ENCODE data around the gene SCRN2.

The SCRN2 gene

DNA sequence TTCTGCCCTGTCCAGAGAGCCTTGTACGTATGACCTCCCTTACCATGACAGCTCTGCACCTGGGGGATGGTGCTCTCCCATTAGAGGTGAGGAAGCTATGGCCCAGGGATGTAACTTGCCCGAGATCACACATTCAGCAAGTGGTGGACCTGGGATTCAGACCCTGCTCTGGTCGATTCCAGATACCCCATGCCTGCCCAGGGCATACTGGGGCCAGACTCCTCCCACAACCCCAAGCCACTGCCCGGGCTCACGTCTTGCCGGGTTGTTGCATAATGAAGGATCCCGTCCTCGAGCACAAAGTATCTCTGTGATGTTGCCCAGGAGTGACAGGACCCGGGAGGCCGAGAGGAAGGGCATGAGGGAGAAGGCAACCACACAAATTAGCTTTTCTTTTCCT lies 21.6 kb downstream of the SCRN2 start:
- no peak for DNase-seq

- no peak for DNase-seq
Measured at GRCh38 chr17:47818002-47818695, 22.9 kb downstream of the SCRN2 start.

DNA sequence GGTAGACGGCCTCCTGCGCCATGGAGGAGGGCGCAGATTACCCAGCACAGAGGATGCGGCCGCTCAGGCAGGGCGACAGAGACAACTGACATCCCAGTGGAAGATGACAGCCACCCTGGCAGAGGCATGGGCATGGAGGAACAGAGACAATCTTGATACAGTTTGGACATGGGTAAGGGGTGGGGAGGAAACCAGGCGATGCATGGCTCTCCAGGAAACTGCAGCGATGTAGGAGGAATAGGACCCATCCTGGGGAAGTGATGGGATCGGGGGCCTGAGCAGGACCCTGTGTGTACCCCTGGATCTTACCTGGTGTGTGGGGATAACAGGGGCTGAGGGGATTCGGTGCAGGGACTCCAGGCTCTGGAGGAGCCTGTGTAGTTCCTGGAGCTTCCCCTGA lies 24.1 kb downstream of the SCRN2 start:
- DNase-seq, result no peak

DNA sequence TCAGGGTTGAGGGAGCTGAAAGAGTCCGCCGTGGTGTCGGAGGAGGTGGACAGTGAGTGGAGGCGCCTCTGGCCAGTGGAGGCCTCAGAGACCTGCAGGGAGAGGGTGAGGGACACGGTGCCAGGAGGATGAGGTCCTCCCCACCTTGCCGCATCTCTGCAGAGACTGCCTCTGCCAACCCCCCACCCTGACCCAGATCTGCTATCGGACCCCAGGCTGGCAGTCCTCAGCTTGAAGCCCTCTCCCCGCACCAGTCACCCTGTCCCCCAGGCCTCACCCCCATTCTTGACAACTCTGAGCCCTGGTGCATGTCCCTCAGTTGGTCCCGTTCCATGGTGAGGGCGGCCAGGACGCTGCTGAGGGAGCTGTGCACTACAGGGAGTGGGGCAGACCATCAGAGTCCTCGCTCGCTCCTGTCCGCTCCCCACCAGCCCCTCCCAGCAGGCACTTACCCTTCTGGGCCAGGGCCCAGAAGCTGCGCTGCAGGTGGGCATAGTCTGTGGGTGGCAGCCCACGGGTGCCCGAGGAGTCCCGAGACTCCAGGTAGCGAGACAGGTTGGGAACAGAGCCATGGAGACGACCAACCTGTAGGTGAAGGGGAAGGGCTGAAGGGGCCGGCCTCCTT lies 24.9 kb downstream of the SCRN2 start:
- no peak for DNase-seq

DNA sequence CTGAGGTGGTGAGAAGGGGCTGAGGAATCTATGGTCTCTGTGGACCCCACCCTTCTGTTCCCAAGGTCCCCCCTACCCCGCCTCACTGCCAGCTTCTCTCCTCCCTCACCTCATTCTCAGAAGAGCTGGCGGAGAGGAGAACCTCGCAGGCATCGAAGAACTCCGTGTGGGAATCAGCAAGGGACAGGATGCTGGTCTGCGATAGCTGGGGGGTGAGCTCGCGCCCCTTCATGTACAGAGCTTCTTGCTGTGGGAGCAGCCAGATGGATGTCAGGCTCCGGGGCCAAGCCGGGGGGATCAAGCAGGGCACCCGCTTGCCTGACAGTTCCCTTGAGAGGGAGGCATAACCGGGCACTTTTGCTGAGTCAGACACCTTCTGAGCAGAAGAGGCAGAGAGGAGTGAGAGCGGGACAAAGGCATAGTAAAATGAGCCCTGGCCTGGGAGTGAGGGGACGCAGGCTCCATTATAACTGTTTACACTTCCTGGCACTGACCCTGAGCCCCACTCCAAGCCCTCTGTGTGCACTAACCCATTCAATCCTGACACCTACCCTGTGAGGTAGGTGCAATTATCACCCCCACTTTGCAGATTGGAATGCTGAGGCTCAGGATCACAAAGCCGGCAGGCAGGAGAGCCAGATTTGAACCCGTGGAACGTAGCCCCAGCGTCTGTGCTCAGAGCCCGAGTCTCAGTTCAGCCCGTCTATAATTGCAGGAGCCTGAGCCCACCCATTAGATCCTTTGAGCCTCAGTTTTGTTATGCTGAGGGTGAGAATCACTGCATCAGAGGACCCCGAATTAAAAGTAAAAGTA lies 25.8 kb downstream of the SCRN2 start:
- DNase-seq, result no peak

- no peak for DNase-seq
Measured at GRCh38 chr17:47813512-47814031, 27.5 kb downstream of the SCRN2 start.

DNA sequence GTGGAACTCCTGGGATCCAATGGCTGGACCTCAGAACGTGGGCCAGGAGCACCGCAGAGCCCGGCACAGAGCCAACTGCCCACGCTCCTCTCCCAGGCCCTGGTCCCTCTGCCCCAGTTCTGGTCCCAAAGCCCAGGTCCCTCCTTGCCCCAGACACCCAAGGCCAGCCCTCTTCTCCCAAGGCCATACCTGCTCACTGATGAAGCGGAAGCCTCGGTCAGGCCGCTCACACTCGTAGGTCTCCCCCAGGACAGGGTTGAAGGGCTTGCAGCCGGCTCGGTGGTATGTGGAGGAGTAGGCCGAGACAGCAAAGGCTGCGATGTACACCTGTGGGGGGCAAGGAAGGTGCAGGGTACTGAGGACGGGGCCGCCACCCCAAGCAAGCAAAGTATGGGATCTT lies 28.0 kb downstream of the SCRN2 start:
- no peak for DNase-seq

- DNase-seq, result no peak
Measured at GRCh38 chr17:47812146-47812920, 28.7 kb downstream of the SCRN2 start.

DNA sequence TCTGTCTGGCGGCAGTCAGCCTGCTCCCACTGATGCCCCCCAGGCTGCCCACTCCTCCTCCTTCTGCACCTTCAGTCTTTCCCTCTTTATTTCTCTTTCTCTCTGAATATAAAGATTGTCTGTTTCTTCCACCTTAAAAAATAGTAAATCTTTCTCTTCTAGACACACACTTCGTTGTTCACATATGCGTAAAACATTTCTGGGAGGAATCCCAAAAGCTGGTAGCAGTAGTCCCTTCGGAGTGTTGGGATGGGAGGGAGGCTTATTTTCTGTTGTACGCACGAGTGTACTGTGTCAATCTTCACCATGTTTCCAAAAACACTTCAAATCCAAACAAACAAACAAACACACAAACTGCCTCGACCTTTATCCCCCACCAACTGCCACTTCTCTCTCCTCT lies 29.4 kb downstream of the SCRN2 start:
- no peak for DNase-seq

DNA sequence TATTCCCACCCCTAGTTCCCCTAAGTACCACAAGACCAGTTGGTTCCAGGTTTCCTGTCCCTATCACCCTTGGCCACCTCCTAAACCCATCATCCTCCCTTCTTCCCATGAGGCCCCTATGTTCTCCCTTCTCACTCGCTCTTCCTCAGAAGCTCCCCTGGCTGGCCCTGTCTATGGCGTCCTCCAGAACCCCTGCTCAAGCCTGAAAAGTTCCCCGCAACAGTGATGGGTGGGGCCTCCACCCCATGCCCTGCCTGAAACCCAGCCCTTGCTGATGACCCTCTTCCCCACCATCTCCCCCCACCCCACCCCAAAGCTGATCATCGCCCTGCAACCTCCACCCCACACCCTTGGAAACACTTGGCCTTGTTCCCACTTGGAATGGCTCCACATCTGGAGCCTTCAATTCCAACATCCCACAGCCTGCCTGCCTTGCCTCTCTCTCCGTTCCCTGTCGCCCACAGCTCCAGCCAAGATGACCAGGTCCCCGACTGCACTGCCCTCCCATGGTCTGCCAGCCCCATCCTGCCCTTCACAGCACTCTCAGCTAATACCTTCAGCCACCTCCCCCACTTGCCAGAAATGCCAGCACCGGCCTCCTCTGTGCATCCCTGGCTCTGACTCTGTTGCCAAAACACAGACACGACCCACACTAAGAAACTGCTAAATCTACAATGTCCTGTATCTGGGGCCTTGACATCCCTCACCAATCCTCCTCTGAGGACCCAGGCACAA lies 30.0 kb downstream of the SCRN2 start:
- no peak for DNase-seq

- no peak for DNase-seq
Measured at GRCh38 chr17:47810200-47810821, 30.8 kb downstream of the SCRN2 start.

- no peak for DNase-seq
Measured at GRCh38 chr17:47808830-47809480, 32.1 kb downstream of the SCRN2 start.

DNA sequence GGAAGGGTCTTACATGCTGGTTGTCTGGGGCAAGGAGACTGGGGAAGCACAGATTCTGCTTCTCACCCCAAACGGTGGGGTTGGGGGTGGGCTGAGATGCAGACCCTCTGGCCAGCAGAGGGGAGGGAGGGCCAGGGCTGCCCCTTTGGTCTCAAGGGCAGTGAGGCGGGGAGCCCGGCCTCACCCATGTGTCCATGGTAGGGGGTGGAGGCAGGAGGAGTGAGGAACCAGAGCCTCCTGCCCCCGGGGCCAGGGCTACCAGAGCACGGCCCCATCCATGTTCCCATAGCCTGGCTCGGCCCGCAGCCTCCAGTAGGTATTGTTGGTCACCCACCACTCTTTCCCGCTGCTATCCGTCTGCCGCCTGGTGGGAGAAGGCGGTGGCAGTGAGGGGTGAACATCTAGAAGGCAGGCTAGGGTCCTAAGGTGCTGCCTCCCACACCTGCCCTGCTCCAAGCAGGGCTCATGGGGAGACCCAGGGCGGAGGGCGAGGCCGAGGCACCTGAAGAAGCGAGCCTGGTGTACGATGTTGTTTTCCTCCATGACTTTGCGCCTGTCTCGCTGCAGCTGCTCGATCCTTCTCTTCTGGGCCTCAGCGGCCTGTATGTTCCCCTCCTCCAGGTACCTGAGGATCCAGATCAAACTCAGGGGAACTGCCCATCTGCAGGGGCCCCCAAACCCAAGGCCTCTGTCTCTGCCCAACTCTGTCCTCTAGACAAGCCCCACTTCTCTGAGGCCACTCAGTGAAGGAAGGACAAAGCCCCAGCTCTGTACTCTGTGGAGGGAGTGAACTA lies 32.8 kb downstream of the SCRN2 start:
- DNase-seq, result no peak

GRCh38 chr17:47807421-47807820 lies 33.7 kb downstream of the SCRN2 start:
- DNase-seq, result no peak

- DNase-seq, result no peak
Measured at GRCh38 chr17:47806913-47807255, 34.2 kb downstream of the SCRN2 start.

DNA sequence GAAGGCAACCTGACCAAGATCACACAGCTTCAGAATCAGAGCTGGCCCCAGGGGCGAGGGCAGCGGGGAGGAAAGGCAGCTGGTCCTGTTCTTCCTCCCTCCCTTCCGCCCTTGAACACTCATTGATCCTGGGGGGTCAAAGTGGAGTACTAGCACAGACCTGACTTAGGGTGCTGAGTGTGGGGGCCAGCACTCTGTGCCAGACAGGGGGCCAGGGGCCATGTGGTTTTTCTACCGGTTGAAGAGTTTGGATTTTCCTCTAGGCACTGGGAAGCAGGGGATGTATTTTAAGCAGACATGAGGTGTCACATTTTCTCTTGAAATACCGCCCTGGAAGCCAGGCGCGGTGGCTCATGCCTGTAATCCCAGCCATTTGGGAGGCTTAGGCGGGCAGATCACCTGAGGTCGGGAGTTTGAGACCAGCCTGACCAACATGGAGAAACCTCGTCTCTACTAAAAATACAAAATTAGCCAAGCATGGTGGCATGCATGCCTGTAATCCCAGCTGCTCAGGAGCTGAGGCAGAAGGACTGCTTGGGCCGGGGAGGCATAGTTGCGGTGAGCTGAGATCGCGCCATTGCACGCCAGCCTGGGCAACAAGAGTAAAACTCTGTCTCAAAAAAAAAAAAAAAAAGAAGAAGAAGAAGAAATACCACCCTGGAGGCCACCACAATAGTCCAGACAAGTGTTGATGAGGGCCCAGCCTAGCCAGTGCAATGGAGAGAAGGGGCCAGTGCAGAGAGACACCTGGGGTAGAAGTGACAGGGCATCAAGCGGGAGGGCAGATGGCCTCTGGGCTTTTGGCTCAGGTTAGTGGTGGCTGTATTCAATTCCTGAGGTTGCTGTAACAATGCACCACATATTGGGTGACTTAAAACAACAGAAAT lies 34.8 kb downstream of the SCRN2 start:
- no peak for DNase-seq

DNA sequence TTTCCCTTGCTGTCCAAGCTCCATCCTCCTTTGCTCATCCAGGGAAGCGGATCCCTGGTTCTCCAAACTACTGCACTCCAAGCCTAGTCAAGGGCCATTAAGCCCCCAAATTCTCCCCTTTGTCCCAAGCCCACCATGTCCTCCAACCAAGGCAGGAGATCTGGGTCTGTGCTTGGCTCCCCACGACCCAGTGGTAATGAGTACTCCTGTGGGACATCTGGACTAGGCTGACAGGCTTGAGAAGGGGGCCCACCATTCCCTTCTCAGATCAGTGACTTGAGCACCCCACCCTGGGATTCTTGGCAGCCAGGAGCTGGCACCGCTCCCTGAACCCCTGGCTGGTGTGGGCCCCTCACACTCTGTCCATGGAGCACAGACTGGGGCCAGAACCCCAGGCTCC lies 36.6 kb downstream of the SCRN2 start:
- DNase-seq, result no peak

GRCh38 chr17:47803751-47804150 lies 37.3 kb downstream of the SCRN2 start:
- DNase-seq, result no peak

GRCh38 chr17:47803201-47803600 lies 37.9 kb downstream of the SCRN2 start:
- DNase-seq, result no peak

Measured in NCI-H1436 treated with DMSO at 0.1 percent for 48 hours (cell line).